GM12873 (cell line): ENCODE data around the gene GRB7.

Source experiments
- TF ChIP-seq, protein P1 (sequence below): IDR thresholded peaks from 2 replicates; pipeline ENCODE4 v1.5.1; 2012; ENCODE audit warnings: low read depth, mild to moderate bottlenecking, moderate library complexity, low read length, control low read depth; ENCODE audit not compliant: insufficient read depth; ENCODE audit errors: missing control alignments

Gene GRB7

DNA sequence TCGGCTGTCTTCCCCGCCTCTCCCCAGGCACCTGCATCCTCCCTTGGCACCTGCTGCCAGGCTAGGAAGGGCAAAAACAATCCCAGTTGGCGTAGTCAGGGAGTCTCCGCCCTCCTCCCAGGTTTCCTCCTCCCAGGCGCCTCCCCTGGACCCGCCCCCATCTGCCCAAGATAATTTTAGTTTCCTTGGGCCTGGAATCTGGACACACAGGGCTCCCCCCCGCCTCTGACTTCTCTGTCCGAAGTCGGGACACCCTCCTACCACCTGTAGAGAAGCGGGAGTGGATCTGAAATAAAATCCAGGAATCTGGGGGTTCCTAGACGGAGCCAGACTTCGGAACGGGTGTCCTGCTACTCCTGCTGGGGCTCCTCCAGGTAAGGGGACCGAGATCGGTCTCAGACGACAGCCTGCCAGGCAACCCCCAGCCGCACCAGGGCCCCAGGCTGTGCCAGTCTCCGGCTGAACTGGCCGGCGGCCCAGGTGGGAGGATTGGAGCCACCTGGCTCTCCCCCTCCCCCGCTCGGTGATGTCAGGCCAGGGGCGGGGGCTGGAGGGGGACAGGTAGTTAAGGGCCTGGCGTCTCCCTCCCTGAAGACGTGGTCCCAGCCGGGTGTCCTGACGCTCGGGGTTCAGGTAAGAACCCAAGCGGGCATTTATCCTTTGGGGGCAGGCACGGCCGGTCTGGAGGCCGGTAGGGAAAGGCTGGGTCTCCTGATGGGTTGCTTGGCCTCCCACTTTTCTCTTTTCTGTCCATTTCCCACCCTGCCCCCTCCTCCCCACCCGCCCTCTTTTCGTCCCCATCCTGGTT lies at the start of gene GRB7:
TSS of gene GRB7 (plus strand) at position 179 of the 808 bp plus-strand sequence. CDS start 4,364 bp downstream, outside the sequence.
- TF ChIP-seq, protein P1, sequence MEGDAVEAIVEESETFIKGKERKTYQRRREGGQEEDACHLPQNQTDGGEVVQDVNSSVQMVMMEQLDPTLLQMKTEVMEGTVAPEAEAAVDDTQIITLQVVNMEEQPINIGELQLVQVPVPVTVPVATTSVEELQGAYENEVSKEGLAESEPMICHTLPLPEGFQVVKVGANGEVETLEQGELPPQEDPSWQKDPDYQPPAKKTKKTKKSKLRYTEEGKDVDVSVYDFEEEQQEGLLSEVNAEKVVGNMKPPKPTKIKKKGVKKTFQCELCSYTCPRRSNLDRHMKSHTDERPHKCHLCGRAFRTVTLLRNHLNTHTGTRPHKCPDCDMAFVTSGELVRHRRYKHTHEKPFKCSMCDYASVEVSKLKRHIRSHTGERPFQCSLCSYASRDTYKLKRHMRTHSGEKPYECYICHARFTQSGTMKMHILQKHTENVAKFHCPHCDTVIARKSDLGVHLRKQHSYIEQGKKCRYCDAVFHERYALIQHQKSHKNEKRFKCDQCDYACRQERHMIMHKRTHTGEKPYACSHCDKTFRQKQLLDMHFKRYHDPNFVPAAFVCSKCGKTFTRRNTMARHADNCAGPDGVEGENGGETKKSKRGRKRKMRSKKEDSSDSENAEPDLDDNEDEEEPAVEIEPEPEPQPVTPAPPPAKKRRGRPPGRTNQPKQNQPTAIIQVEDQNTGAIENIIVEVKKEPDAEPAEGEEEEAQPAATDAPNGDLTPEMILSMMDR: no peak

DNA sequence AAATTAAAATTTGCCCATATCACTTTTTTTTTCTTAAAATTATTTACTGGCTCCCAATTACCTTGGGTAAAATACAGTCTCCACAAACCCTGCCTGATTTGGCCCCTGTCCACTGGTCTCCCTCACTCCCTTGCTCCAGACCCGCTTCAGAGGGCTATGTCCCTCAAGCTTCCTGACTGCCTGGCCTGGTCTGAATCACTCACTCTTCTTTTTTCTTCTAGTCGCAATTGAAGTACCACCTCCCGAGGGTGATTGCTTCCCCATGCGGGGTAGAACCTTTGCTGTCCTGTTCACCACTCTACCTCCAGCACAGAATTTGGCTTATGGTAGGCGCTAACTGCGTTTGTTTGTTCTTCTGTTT lies 49.3 kb upstream of the GRB7 start:
- TF ChIP-seq, protein P1: no peak

- TF ChIP-seq, protein P1: no peak
These were observed 48.8 kb upstream of the GRB7 start for GRCh38 chr17:39688945-39689344.

DNA sequence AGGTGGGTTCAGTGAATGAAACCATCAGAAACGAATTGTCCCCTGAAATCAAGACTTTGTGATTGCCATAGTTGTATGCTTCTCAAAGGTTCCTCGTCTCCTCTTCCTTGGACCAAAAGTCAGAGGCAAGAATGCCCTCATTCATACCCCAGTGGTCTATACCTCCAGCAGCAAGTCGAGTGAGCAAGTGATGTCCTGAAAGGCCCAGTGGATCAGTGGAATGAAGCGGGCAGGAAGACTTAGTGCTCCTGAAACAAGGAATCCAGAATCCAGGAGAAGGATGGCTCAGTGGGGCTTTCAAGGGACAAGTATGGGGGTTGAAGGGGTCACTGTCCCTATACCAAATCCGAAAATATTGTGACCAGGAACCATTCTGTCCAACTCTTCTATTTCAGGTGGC lies 43.1 kb upstream of the GRB7 start:
- TF ChIP-seq, protein P1: no peak

- TF ChIP-seq, protein P1: no peak
These were observed 42.7 kb upstream of the GRB7 start for GRCh38 chr17:39695089-39695474.

- TF ChIP-seq, protein P1: no peak
These were observed 41.0 kb upstream of the GRB7 start for GRCh38 chr17:39696731-39697130.

GRCh38 chr17:39697961-39698360 lies 39.8 kb upstream of the GRB7 start:
- TF ChIP-seq, protein P1: no peak
